ENCODE measurements around the gene RNF149. TPM values are rescaled to one million over a fixed set of nuclear protein-coding genes. Genes with fewer than 3 reads are reported as not detected.

Gene RNF149
- total and polyA plus RNA-seq, 2 donors (not counting 3 experiments of a cell fraction or from before 2014, with no cell fraction given): 31.3 to 66.6 TPM

DNA sequence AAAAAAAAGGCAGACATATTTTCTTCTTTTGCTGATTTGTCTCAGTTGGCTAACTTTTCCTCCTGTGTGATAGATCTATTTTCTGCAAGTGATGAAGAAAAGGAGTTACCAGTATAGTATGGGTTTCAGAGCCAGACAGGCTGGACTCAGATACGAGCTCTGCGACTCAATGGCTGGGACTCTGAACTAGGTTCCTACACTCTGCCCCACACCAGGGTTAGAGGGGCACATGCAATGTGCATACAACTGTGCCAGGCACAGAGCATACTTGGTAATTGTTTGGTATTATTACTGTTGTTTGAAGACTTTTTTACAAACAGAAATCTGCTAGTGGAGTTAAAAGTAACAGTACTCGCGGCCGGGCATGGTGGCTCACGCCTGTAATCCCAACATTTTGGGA is 21.8 kb downstream of the RNF149 start:
- CTCF ChIA-PET: interaction anchor here (1.5 kb wide), 1 partner anchor 63 kb away, joined by 3 read pairs; no protein-coding TSS in a partner anchor
- no peak overlapping the region for H3K4me3 ChIP-seq (replicated peaks in 1 of 3; ENCODE audit: insufficient read depth in 1 of 3, low read depth in 1 of 3, low read length in 3 of 3)
- no peaks in the 10 kb centered on the region for H3K9me1 ChIP-seq (replicated peaks; ENCODE audit: control insufficient read depth, extremely low read depth, insufficient read depth, low read length)
- H3K9ac ChIP-seq (replicated peaks; ENCODE audit: extremely low read depth, insufficient read depth, low read length): no peak overlapping the region
- no peaks in the 10 kb centered on the region for H3K4me1 ChIP-seq (ENCODE audit: control insufficient read depth, extremely low read depth, insufficient read depth, low read length)
- peaks cover 17 to 31% of the 10 kb centered on the region in 2 experiments for H3K36me3 ChIP-seq (ENCODE audit: control insufficient read depth in 2 of 2, extremely low read depth in 1 of 2, insufficient read depth in 2 of 2, low read length in 2 of 2)
- no peaks in the 10 kb centered on the region for H3K9me3 ChIP-seq (replicated peaks; ENCODE audit: control insufficient read depth, insufficient read depth, low read length)
- intact Hi-C loops (cut with micrococcal nuclease): no loop called here
- no peaks in the 10 kb centered on the region for H4K20me1 ChIP-seq (replicated peaks; ENCODE audit: control insufficient read depth, extremely low read depth, insufficient read depth, low read length)
- no peaks in the 10 kb centered on the region for H3K27me3 ChIP-seq (ENCODE audit: control insufficient read depth in 2 of 2, insufficient read depth in 2 of 2, low read length in 2 of 2)
- TF ChIP-seq JUN (IDR thresholded peaks at IDR 0.05; ENCODE audit: borderline replicate concordance, insufficient read depth, insufficient read length, low read depth) (no peak), EZH2 (IDR thresholded peaks at IDR 0.05; ENCODE audit: borderline replicate concordance, low read depth, low read length, severe bottlenecking) (no peak), GATA2 (IDR thresholded peaks at IDR 0.05; ENCODE audit: insufficient read depth, insufficient read length, low read depth, low read length) (no peak), POLR2AphosphoS5 (IDR thresholded peaks at IDR 0.05; ENCODE audit: insufficient read depth, low read depth, low read length) (no peak)
- no peak overlapping the region for H3K27ac ChIP-seq (ENCODE audit: insufficient read depth, low read depth, low read length)
- BruUV-seq (replicated peaks): no TSS peak
- H2AFZ ChIP-seq (ENCODE audit: low read depth, low read length): no peak overlapping the region
- POLR2A ChIA-PET: no interaction called here
- H3K79me2 ChIP-seq (ENCODE audit: control insufficient read depth, insufficient read depth, low read length): peaks cover 40% of the 10 kb centered on the region
- dilution Hi-C loops (cut with MboI; ENCODE audit: extremely low pct_ligation_motif_present, low sequenced_read_pairs): no loop called here
- DNase-seq (ENCODE audit: low read depth, low spot score): no peak
- no peak for FAIRE-seq
- no peak overlapping the region for H3K4me2 ChIP-seq (ENCODE audit: insufficient read depth, low read length)

DNA sequence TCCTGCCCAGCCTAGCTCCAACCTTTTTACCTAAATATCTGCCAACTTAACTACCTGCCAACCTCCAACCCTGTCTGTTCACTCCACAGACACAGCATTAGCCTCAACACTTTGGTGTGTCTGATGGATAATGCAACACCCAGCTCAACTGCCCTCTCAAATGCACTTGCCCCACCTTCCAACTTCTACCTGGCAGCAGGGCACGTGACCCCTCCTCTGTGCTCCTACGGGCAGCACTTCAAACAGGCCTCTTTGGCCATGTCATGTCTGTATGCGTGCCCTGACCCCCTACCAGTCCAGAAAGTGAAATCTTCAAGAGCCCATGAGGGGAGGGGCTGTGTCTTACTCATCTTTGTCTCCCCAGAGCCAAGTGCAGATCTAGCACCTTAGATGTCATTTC is 25.5 kb downstream of the RNF149 start:
- H3K9ac ChIP-seq (replicated peaks; ENCODE audit: extremely low read depth, insufficient read depth, low read length): no peak overlapping the region
- no peak for FAIRE-seq
- BruUV-seq (replicated peaks): no TSS peak
- DNase-seq (ENCODE audit: low read depth, low spot score): no peak
- H4K20me1 ChIP-seq (replicated peaks; ENCODE audit: control insufficient read depth, extremely low read depth, insufficient read depth, low read length): no peaks in the 10 kb centered on the region
- H3K27ac ChIP-seq (ENCODE audit: insufficient read depth, low read depth, low read length): no peak overlapping the region
- intact Hi-C loops (cut with micrococcal nuclease): no loop called here
- dilution Hi-C loops (cut with MboI; ENCODE audit: extremely low pct_ligation_motif_present, low sequenced_read_pairs): no loop called here
- CTCF ChIA-PET: interaction anchor here (0.6 to 1.2 kb wide), 2 partner anchors 13 to 59 kb away, joined by 3 read pairs; no protein-coding TSS in a partner anchor
- TF ChIP-seq, protein P1, sequence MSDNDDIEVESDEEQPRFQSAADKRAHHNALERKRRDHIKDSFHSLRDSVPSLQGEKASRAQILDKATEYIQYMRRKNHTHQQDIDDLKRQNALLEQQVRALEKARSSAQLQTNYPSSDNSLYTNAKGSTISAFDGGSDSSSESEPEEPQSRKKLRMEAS (IDR thresholded peaks at IDR 0.05; ENCODE audit: insufficient read depth, insufficient read length): no peak
- TF ChIP-seq POLR2AphosphoS5 (IDR thresholded peaks at IDR 0.05; ENCODE audit: insufficient read depth, low read depth, low read length) (no peak), MYC (IDR thresholded peaks at IDR 0.05; ENCODE audit: low read depth, low read length) (no peak), JUN (IDR thresholded peaks at IDR 0.05; ENCODE audit: borderline replicate concordance, insufficient read depth, insufficient read length, low read depth) (no peak), EZH2 (IDR thresholded peaks at IDR 0.05; ENCODE audit: borderline replicate concordance, low read depth, low read length, severe bottlenecking) (no peak), GATA2 (IDR thresholded peaks at IDR 0.05; ENCODE audit: insufficient read depth, insufficient read length, low read depth, low read length) (no peak), POLR2A (IDR thresholded peaks at IDR 0.05; ENCODE audit: low read depth, low read length) (no peak), FOS (IDR thresholded peaks at IDR 0.05; ENCODE audit: borderline replicate concordance, insufficient read depth, low read length) (no peak)
- TF ChIP-seq, protein P2, sequence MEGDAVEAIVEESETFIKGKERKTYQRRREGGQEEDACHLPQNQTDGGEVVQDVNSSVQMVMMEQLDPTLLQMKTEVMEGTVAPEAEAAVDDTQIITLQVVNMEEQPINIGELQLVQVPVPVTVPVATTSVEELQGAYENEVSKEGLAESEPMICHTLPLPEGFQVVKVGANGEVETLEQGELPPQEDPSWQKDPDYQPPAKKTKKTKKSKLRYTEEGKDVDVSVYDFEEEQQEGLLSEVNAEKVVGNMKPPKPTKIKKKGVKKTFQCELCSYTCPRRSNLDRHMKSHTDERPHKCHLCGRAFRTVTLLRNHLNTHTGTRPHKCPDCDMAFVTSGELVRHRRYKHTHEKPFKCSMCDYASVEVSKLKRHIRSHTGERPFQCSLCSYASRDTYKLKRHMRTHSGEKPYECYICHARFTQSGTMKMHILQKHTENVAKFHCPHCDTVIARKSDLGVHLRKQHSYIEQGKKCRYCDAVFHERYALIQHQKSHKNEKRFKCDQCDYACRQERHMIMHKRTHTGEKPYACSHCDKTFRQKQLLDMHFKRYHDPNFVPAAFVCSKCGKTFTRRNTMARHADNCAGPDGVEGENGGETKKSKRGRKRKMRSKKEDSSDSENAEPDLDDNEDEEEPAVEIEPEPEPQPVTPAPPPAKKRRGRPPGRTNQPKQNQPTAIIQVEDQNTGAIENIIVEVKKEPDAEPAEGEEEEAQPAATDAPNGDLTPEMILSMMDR (IDR thresholded peaks at IDR 0.05; ENCODE audit: extremely low read depth in 1 of 2, insufficient read depth in 1 of 2, low read depth in 1 of 2, low read length in 2 of 2): no peak
- no peak overlapping the region for H2AFZ ChIP-seq (ENCODE audit: low read depth, low read length)
- no peaks in the 10 kb centered on the region for H3K27me3 ChIP-seq (ENCODE audit: control insufficient read depth in 2 of 2, insufficient read depth in 2 of 2, low read length in 2 of 2)
- no peak overlapping the region for H3K4me2 ChIP-seq (ENCODE audit: insufficient read depth, low read length)
- H3K4me1 ChIP-seq (ENCODE audit: control insufficient read depth, extremely low read depth, insufficient read depth, low read length): peaks cover 3% of the 10 kb centered on the region
- H3K9me3 ChIP-seq (replicated peaks; ENCODE audit: control insufficient read depth, insufficient read depth, low read length): no peaks in the 10 kb centered on the region
- H3K36me3 ChIP-seq (ENCODE audit: control insufficient read depth in 2 of 2, extremely low read depth in 1 of 2, insufficient read depth in 2 of 2, low read length in 2 of 2): peaks cover 24 to 34% of the 10 kb centered on the region in 2 experiments
- POLR2A ChIA-PET: no interaction called here
- H3K4me3 ChIP-seq (replicated peaks in 1 of 3; ENCODE audit: insufficient read depth in 1 of 3, low read depth in 1 of 3, low read length in 3 of 3): no peak overlapping the region
- peaks cover 30% of the 10 kb centered on the region for H3K79me2 ChIP-seq (ENCODE audit: control insufficient read depth, insufficient read depth, low read length)
- H3K9me1 ChIP-seq (replicated peaks; ENCODE audit: control insufficient read depth, extremely low read depth, insufficient read depth, low read length): no peaks in the 10 kb centered on the region

All from endothelial cell of umbilical vein (primary cell).